H1 (cell line): ENCODE measurements around the gene SDF2. TPM values are rescaled to one million over a fixed set of nuclear protein-coding genes. Genes with fewer than 3 reads are reported as not detected.

ENCODE experiments used
- CTCF ChIA-PET: fragments of 300-600 bp; sonication (Branson Sonifier 250); formaldehyde crosslinking; loops from one replicate; lab custom pipeline; 2021; ENCODE audit not compliant: partially characterized antibody; lab: Charles Lee
- POLR2A ChIA-PET: fragments of 300-600 bp; sonication (Branson Sonifier 250); formaldehyde crosslinking; loops from one replicate; lab custom pipeline; 2021; ENCODE audit warnings: inconsistent platforms; ENCODE audit not compliant: partially characterized antibody; lab: Charles Lee
- DNase-seq, 2 experiments: peaks; one replicate each; pipeline versions ENCODE4 v3.0.0 to v3.0.0-alpha.2; 2010 to 2022; ENCODE audit warnings: low spot score in 2 of 2, low read depth in 1 of 2, mixed read lengths in 1 of 2
- FAIRE-seq: peaks from 2 replicates; lab custom pipeline; 2011; peaks lifted over from hg19 to GRCh38; lab: Jason Lieb, UNC
- H2AFZ ChIP-seq: 2 replicates; pipeline ENCODE4 v1.8.1; 2012; ENCODE audit warnings: low read length, inconsistent platforms
- H2AK5ac ChIP-seq: 2 replicates; pipeline ENCODE4 v1.6.1; 2013; ENCODE audit warnings: low read depth, low read length
- H2BK120ac ChIP-seq: replicated peaks from 2 replicates; pipeline ENCODE3; 2013; ENCODE audit warnings: low read depth, low read length, inconsistent platforms
- H2BK12ac ChIP-seq: 2 replicates; pipeline ENCODE4 v1.6.1; 2013; ENCODE audit warnings: low read depth, low read length
- H2BK15ac ChIP-seq: 2 replicates; pipeline ENCODE4 v1.6.1; 2013; ENCODE audit warnings: low read length
- H2BK20ac ChIP-seq: 2 replicates; pipeline ENCODE4 v1.6.1; 2013; ENCODE audit warnings: low read length
- H2BK5ac ChIP-seq: 2 replicates; pipeline ENCODE4 v1.6.1; 2013; ENCODE audit warnings: low read depth, low read length
- H3K14ac ChIP-seq: 2 replicates; pipeline ENCODE4 v1.6.1; 2013; ENCODE audit warnings: inconsistent platforms; ENCODE audit not compliant: insufficient read length
- H3K18ac ChIP-seq: 2 replicates; pipeline ENCODE4 v1.6.1; 2013; ENCODE audit warnings: low read length; ENCODE audit errors: extremely low read depth
- H3K23ac ChIP-seq: 2 replicates; pipeline ENCODE4 v1.6.1; 2013; ENCODE audit warnings: inconsistent platforms; ENCODE audit not compliant: insufficient read length
- H3K23me2 ChIP-seq: 2 replicates; pipeline ENCODE4 v1.6.1; 2013; ENCODE audit warnings: low read depth, low read length
- H3K27ac ChIP-seq: 2 replicates; pipeline ENCODE4 v1.6.1; 2011; ENCODE audit warnings: low read depth, low read length, inconsistent platforms
- H3K27me3 ChIP-seq, 4 experiments: replicated peaks in 1 of 4; 1 replicate in 1 of 4; 2 replicates in 3 of 4; pipeline versions ENCODE4 v1.6.1 to v1.8.1; 2011 to 2013; ENCODE audit warnings: low read length in 3 of 4, mild to moderate bottlenecking in 3 of 4, inconsistent platforms in 2 of 4, mixed read lengths in 2 of 4, moderate library complexity in 1 of 4; ENCODE audit not compliant: control insufficient read depth in 3 of 4, insufficient read depth in 3 of 4; ENCODE audit errors: extremely low read depth in 1 of 4
- H3K36me3 ChIP-seq, 4 experiments: 2 replicates each; pipeline versions ENCODE4 v1.6.1 to v1.8.1; 2011 to 2013; ENCODE audit warnings: mild to moderate bottlenecking in 4 of 4, low read length in 3 of 4, moderate library complexity in 2 of 4, control low read depth in 1 of 4, inconsistent platforms in 1 of 4; ENCODE audit not compliant: insufficient read depth in 4 of 4, control insufficient read depth in 2 of 4
- H3K4ac ChIP-seq: replicated peaks from 2 replicates; pipeline ENCODE3; 2013; ENCODE audit warnings: low read length, low read depth, mixed read lengths, inconsistent platforms; ENCODE audit not compliant: insufficient read length
- H3K4me1 ChIP-seq, 4 experiments: replicated peaks in 1 of 4; 1 replicate in 1 of 4; 2 replicates in 3 of 4; pipeline versions ENCODE4 v1.6.1 to v1.8.1; 2011 to 2013; ENCODE audit warnings: low read length in 3 of 4, inconsistent platforms in 2 of 4, mixed read lengths in 1 of 4; ENCODE audit not compliant: insufficient read depth in 4 of 4, control insufficient read depth in 3 of 4
- H3K4me2 ChIP-seq, 2 experiments: 2 replicates each; pipeline versions ENCODE4 v1.6.1 to v1.8.1; 2011 to 2013; ENCODE audit warnings: low read depth in 2 of 2, low read length in 2 of 2, control low read depth in 1 of 2, inconsistent platforms in 1 of 2, mild to moderate bottlenecking in 1 of 2; ENCODE audit not compliant: insufficient read depth in 1 of 2
- H3K4me3 ChIP-seq, 4 experiments: fragments of 200-600, 300-600 bp in 1 of 4; sonication (generic), shearing (Covaris generic), sonication (Bioruptor Twin) in 1 of 4; 2 replicates each; pipeline versions ENCODE4 v1.5.1 to v1.8.1; 2011 to 2016; ENCODE audit warnings: low read length in 4 of 4, low read depth in 3 of 4, control low read depth in 2 of 4, inconsistent platforms in 2 of 4, mild to moderate bottlenecking in 2 of 4, mixed read lengths in 1 of 4, moderate library complexity in 1 of 4; ENCODE audit not compliant: insufficient read depth in 2 of 4; ENCODE audit errors: extremely low read depth in 1 of 4
- H3K56ac ChIP-seq: replicated peaks from 2 replicates; pipeline ENCODE3; 2013; ENCODE audit warnings: low read depth, mild to moderate bottlenecking, mixed read lengths, low read length, inconsistent platforms; ENCODE audit not compliant: insufficient read length
- H3K79me1 ChIP-seq: 2 replicates; pipeline ENCODE4 v1.6.1; 2013; ENCODE audit warnings: low read depth, low read length, control low read depth
- H3K79me2 ChIP-seq, 2 experiments: 2 replicates each; pipeline versions ENCODE4 v1.6.1 to v1.8.1; 2012 to 2013; ENCODE audit warnings: low read length in 2 of 2, mild to moderate bottlenecking in 2 of 2, inconsistent platforms in 1 of 2; ENCODE audit not compliant: insufficient read depth in 2 of 2, control insufficient read depth in 1 of 2
- H3K9ac ChIP-seq, 4 experiments: replicated peaks in 1 of 4; 1 replicate in 1 of 4; 2 replicates in 3 of 4; pipeline versions ENCODE4 v1.6.1 to v1.8.1; 2011 to 2013; ENCODE audit warnings: low read depth in 3 of 4, low read length in 3 of 4, control low read depth in 2 of 4, mild to moderate bottlenecking in 2 of 4, moderate library complexity in 2 of 4, inconsistent platforms in 1 of 4; ENCODE audit errors: extremely low read depth in 1 of 4
- H3K9me3 ChIP-seq, 2 experiments: 2 replicates each; pipeline versions ENCODE4 v1.6.1 to v1.8.1; 2012 to 2013; ENCODE audit warnings: mild to moderate bottlenecking in 2 of 2, moderate library complexity in 2 of 2, control low read depth in 1 of 2, inconsistent platforms in 1 of 2, low read depth in 1 of 2, low read length in 1 of 2, mixed read lengths in 1 of 2; ENCODE audit not compliant: insufficient read depth in 2 of 2
- H4K20me1 ChIP-seq, 2 experiments: replicated peaks in 1 of 2; 2 replicates each; pipeline versions ENCODE3 to v1.8.1; 2011 to 2013; ENCODE audit warnings: inconsistent platforms in 2 of 2, low read length in 2 of 2, mild to moderate bottlenecking in 1 of 2; ENCODE audit not compliant: insufficient read depth in 2 of 2, control insufficient read depth in 1 of 2
- H4K5ac ChIP-seq: 2 replicates; pipeline ENCODE4 v1.6.1; 2013; ENCODE audit warnings: low read length, low read depth, mixed read lengths, inconsistent platforms; ENCODE audit not compliant: insufficient read length
- H4K8ac ChIP-seq: 2 replicates; pipeline ENCODE4 v1.8.0; 2013; ENCODE audit warnings: mild to moderate bottlenecking, moderate library complexity, low read length, inconsistent platforms; ENCODE audit not compliant: insufficient read depth; ENCODE audit errors: extremely low read depth
- H4K91ac ChIP-seq: replicated peaks from 2 replicates; pipeline ENCODE3; 2013; ENCODE audit warnings: low read length, mixed read lengths, inconsistent platforms; ENCODE audit not compliant: insufficient read length
- ASH2L ChIP-seq: fragments of 200-600, 300-600 bp; sonication (generic); IDR thresholded peaks from one replicate; pipeline ENCODE4 v1.7.1; 2017; ENCODE audit warnings: low read length
- KDM1A ChIP-seq: fragments of 200-600, 300-600 bp; sonication (generic); IDR thresholded peaks from 2 replicates; pipeline ENCODE4 v1.7.1; 2016; ENCODE audit warnings: mild to moderate bottlenecking, low read length, borderline replicate concordance
- SP2 ChIP-seq: IDR thresholded peaks from 2 replicates; pipeline ENCODE4 v1.6.1; 2012; ENCODE audit warnings: mild to moderate bottlenecking, low read length, inconsistent platforms
- SP4 ChIP-seq: IDR thresholded peaks from 2 replicates; pipeline ENCODE4 v1.6.1; 2012; ENCODE audit warnings: low read length, inconsistent platforms
- TAF1 ChIP-seq: IDR thresholded peaks from 2 replicates; pipeline ENCODE4 v1.6.1; 2011; ENCODE audit warnings: mild to moderate bottlenecking, low read depth, low read length
- TAF7 ChIP-seq: optimal IDR thresholded peaks from 2 replicates; pipeline ENCODE3; 2011; ENCODE audit warnings: low read depth, mild to moderate bottlenecking, inconsistent platforms, low read length, moderate library complexity, borderline replicate concordance
- WGBS, 2 experiments: shearing (Covaris generic) in 1 of 2; methylation state at CpG; one replicate each; pipeline versions ENCODE4 v1.1.6 to v1.1.7; 2013 to 2015; ENCODE audit warnings: low lambda C conversion rate in 2 of 2, mixed read lengths in 2 of 2, inconsistent platforms in 1 of 2, low coverage in 1 of 2, missing lambda C conversion rate in 1 of 2; ENCODE audit not compliant: insufficient replicate concordance in 2 of 2, insufficient coverage in 1 of 2, insufficient read length in 1 of 2; ENCODE audit errors: extremely low coverage in 1 of 2, missing lambda C conversion rate in 1 of 2; 5-methylcytosine and 5-hydroxymethylcytosine counted together
- polyA plus RNA-seq, 7 experiments: library from polyadenylated mRNA; depleted of rRNA in 3 of 7; stranded (reverse) in 5 of 7; unstranded in 2 of 7; fragments of >200 nt in 5 of 7; fragments of 200-250 nt in 2 of 7; gene quantifications; 1 replicate in 5 of 7; 2 replicates in 1 of 7; 4 replicates in 1 of 7; pipeline versions ENCODE4 v1.2.1 to v1.2.3, GENCODE V29; 2011 to 2013; ENCODE audit warnings: missing spikeins in 2 of 7, mixed read lengths in 2 of 7
- total RNA-seq: library from RNA; stranded (reverse); fragmentation: NEBNext Ultra II Directional; extraction: Animal tissue kit (Norgen Biotek cat#: 25700); gene quantifications from 2 replicates; pipeline ENCODE4 v1.2.1, GENCODE V29; 2021
- TF ChIP-seq, protein P1 (sequence below): IDR thresholded peaks from 2 replicates; pipeline ENCODE4 v1.6.1; 2012; ENCODE audit warnings: low read length, inconsistent platforms

Gene SDF2
- total and polyA plus RNA-seq, 2 of the 8 experiments (the other 6 are each of a cell fraction or from before 2014, with no cell fraction given), result 44.8 to 65.4 TPM

DNA sequence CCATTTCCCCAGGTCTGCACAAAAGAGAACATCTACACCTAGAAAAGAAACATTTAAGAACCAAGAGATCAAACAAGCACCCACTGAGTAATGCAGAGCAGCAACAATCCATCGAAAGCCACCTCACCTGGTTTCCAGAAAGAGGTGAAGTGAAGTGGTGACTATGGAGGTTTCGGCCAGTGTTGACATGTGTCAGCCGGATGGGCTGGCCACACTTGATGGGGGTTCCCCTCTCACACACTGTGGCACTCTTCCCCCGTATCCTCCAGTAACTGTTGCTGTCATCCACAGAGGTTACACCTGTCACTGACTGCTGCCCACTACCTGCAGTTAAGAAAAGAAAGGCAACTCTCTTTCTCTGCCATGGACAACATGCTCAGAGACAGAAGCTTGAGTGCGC, 6.5 kb downstream of the SDF2 start:
- Histone ChIP-seq H3K4me1 (no peaks in the 10 kb centered on the region), H3K4me2 (no peak overlapping the region), H3K79me2 (peaks cover 5 to 20% of the 10 kb centered on the region in 2 experiments; a peak in 3 of 4 replicates), H3K9ac (no peak overlapping the region), H3K27me3 (no peaks in the 10 kb centered on the region), H4K8ac (no peak overlapping the region), H3K9me3 (peaks cover 0 to 17% of the 10 kb centered on the region in 2 experiments; a peak in 3 of 4 replicates), H3K14ac (no peak overlapping the region), H3K23ac (no peak overlapping the region), H3K18ac (no peak overlapping the region), H4K5ac (no peak overlapping the region), H3K4me3 (no peak overlapping the region), H2BK12ac (no peak overlapping the region), H2BK120ac (no peak overlapping the region), H3K56ac (no peak overlapping the region), H3K79me1 (peaks cover 5% of the 10 kb centered on the region; the same call in 1 of the 2 replicates), H2AFZ (no peak overlapping the region), H2BK5ac (no peak overlapping the region), H3K36me3 (peaks cover 0 to 24% (median 8%) of the 10 kb centered on the region in 4 experiments; a peak in 5 of 8 replicates), H3K27ac (no peak overlapping the region), H3K23me2 (no peaks in the 10 kb centered on the region), H2BK20ac (no peak overlapping the region), H2AK5ac (no peak overlapping the region), H4K20me1 (peaks cover 0 to 7% of the 10 kb centered on the region in 2 experiments), H3K4ac (no peak overlapping the region), H2BK15ac (no peak overlapping the region), H4K91ac (no peak overlapping the region)
- FAIRE-seq, result no peak
- WGBS, 2 experiments, result 93% methylated on average over 5 of the region's 5 CpGs; no CpG with 5 or more reads in 1 of the 2 experiments
- DNase-seq, result no peak
- ChIA-PET POLR2A (interaction anchor here (1.0 to 1.5 kb wide), 2 partner anchors 8 to 9 kb away, joined by 3 to 9 read pairs; no protein-coding TSS in a partner anchor), CTCF (interaction anchor here (0.6 to 1.7 kb wide), 2 partner anchors 10 to 24 kb away, joined by 4 to 6 read pairs; partner anchors contain the start of gene BLTP2)
- TF ChIP-seq KDM1A (no peak), TAF1 (no peak), TAF7 (no peak), SP2 (no peak), SP4 (no peak), ASH2L (no peak)
- TF ChIP-seq, protein P1, sequence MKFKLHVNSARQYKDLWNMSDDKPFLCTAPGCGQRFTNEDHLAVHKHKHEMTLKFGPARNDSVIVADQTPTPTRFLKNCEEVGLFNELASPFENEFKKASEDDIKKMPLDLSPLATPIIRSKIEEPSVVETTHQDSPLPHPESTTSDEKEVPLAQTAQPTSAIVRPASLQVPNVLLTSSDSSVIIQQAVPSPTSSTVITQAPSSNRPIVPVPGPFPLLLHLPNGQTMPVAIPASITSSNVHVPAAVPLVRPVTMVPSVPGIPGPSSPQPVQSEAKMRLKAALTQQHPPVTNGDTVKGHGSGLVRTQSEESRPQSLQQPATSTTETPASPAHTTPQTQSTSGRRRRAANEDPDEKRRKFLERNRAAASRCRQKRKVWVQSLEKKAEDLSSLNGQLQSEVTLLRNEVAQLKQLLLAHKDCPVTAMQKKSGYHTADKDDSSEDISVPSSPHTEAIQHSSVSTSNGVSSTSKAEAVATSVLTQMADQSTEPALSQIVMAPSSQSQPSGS, result no peak
